ENCODE results near the gene SLC1A2.
"Not testable (repeated sequence)": the region's sequence is repeated elsewhere in the genome, so short reads cannot be mapped to it uniquely, and the experiment has no call there.

The SLC1A2 gene

GRCh38 chr11:35231076-35231860, 188.1 kb downstream of the SLC1A2 start:
- no peak for DNase-seq (ENCODE audit: low read depth in 1 of 2, low spot score in 1 of 2)

- DNase-seq (ENCODE audit: low read depth in 1 of 2, low spot score in 1 of 2), result no peak
These were observed 189.0 kb downstream of the SLC1A2 start for GRCh38 chr11:35230388-35230787.

GRCh38 chr11:35228328-35228725, 191.0 kb downstream of the SLC1A2 start:
- DNase-seq (ENCODE audit: low read depth in 1 of 2, low spot score in 1 of 2), result no peak

GRCh38 chr11:35227576-35228327, 191.6 kb downstream of the SLC1A2 start:
- DNase-seq (ENCODE audit: low read depth in 1 of 2, low spot score in 1 of 2), result no peak

GRCh38 chr11:35226756-35227155, 192.6 kb downstream of the SLC1A2 start:
- DNase-seq (ENCODE audit: low read depth in 1 of 2, low spot score in 1 of 2), result not testable (repeated sequence)

GRCh38 chr11:35225946-35226520, 193.3 kb downstream of the SLC1A2 start:
- no peak for DNase-seq (ENCODE audit: low read depth in 1 of 2, low spot score in 1 of 2)

- DNase-seq (ENCODE audit: low read depth in 1 of 2, low spot score in 1 of 2), result no peak
These were observed 195.4 kb downstream of the SLC1A2 start for GRCh38 chr11:35223991-35224390.

- DNase-seq (ENCODE audit: low read depth in 1 of 2, low spot score in 1 of 2), result no peak
These were observed 196.0 kb downstream of the SLC1A2 start for GRCh38 chr11:35223371-35223796.

- no peak for DNase-seq (ENCODE audit: low read depth in 1 of 2, low spot score in 1 of 2)
These were observed 200.4 kb downstream of the SLC1A2 start for GRCh38 chr11:35218956-35219355.

- no peak for DNase-seq (ENCODE audit: low read depth in 1 of 2, low spot score in 1 of 2)
These were observed 202.2 kb downstream of the SLC1A2 start for GRCh38 chr11:35216962-35217678.

GRCh38 chr11:35215945-35216344, 203.4 kb downstream of the SLC1A2 start:
- DNase-seq (ENCODE audit: low read depth in 1 of 2, low spot score in 1 of 2), result no peak

GRCh38 chr11:35214792-35215193, 204.6 kb downstream of the SLC1A2 start:
- no peak for DNase-seq (ENCODE audit: low read depth in 1 of 2, low spot score in 1 of 2)

- DNase-seq (ENCODE audit: low read depth in 1 of 2, low spot score in 1 of 2), result no peak
These were observed 205.1 kb downstream of the SLC1A2 start for GRCh38 chr11:35214226-35214770.

- no peak for DNase-seq (ENCODE audit: low read depth in 1 of 2, low spot score in 1 of 2)
These were observed 207.4 kb downstream of the SLC1A2 start for GRCh38 chr11:35211952-35212351.

GRCh38 chr11:35210876-35211546, 208.3 kb downstream of the SLC1A2 start:
- DNase-seq (ENCODE audit: low read depth in 1 of 2, low spot score in 1 of 2), result no peak

- no peak for DNase-seq (ENCODE audit: low read depth in 1 of 2, low spot score in 1 of 2)
These were observed 210.6 kb downstream of the SLC1A2 start for GRCh38 chr11:35208795-35209194.

GRCh38 chr11:35207471-35208403, 211.6 kb downstream of the SLC1A2 start:
- DNase-seq (ENCODE audit: low read depth in 1 of 2, low spot score in 1 of 2), result no peak

- DNase-seq (ENCODE audit: low read depth in 1 of 2, low spot score in 1 of 2), result no peak
These were observed 212.7 kb downstream of the SLC1A2 start for GRCh38 chr11:35206616-35207015.

GRCh38 chr11:35204614-35205013, 214.7 kb downstream of the SLC1A2 start:
- no peak for DNase-seq (ENCODE audit: low read depth in 1 of 2, low spot score in 1 of 2)
